RWPE1 (cell line): ENCODE data around the gene TARBP2.
"Not testable (repeated sequence)": the region's sequence is repeated elsewhere in the genome, so short reads cannot be mapped to it uniquely, and the experiment has no call there.

ENCODE experiments used
- CTCF ChIA-PET: fragments of 350-600 bp; sonication (Branson Sonifier 250); formaldehyde crosslinking; extraction: SDS; loops from one replicate; lab custom pipeline; 2021; lab: Yijun Ruan, JAX
- POLR2A ChIA-PET: fragments of 400-600 bp; formaldehyde crosslinking; extraction: SDS; loops from one replicate; lab custom pipeline; 2020; ENCODE audit warnings: antibody characterized with exemption; ENCODE audit not compliant: low non-redundant PET; lab: Yijun Ruan, JAX
- DNase-seq: peaks from one replicate; pipeline ENCODE4 v3.0.0; 2012; ENCODE audit warnings: low spot score
- H3K27ac ChIP-seq: fragments of 450-650 bp; 2 replicates; pipeline ENCODE4 v1.5.1; 2017
- CTCF ChIP-seq: fragments of 450-650 bp; conservative IDR thresholded peaks from 2 replicates; pipeline ENCODE4 v1.5.1; 2017; ENCODE audit warnings: low read depth, mild to moderate bottlenecking

Gene TARBP2

DNA sequence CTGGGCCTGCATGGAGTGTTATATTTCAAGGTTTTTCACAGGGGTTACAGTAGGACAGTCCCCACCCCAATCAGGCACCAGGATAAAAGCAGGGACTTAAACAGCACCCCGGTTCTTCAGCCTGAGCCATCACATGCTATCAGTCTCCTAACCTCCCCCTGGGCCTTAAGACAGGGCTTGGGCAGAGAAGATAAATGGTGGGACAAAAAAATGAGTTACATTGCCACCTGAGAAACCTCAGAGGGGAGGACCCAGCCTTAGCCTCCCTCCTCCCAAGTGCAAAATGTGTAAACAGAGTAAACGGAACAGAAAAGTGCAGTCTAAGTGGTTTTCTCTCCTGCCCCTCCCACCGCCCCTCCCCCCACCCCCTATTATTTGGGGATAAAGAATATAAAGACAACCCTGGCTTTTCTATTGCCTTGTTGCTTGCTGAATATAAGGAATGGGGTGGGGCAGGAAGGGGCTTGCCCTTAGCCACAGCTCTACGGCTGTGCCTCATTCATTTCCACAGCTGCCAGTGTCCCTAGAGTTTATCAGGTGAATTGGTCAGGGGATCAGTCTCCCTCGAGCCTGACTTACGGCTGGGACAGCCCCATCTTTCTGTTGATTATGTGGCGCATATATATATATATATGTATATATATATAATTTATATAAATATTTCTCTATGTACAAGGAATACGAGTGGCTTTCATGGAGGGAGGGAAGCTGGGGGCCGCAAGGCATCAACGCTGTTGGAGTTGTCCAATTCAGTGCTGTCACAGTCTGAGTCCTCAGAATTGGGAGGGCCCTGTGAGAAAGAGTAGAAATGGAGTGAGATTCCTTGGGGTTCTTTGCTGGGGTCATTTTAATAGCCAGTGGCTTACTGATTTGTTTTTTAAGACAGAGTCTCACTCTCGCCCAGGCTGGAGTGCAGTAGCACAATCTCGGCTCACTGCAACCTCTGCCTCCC, 20.3 kb upstream of the TARBP2 start:
- H3K27ac ChIP-seq, result peak overlapping the region; percentile 70
- TF ChIP-seq CTCF, result no peak
- POLR2A ChIA-PET, result interaction anchor here (0.8 kb wide), 1 partner anchor 8 kb away, joined by 3 read pairs; no protein-coding TSS in a partner anchor
- DNase-seq, result no peak
- CTCF ChIA-PET, result interaction anchor here (1.8 kb wide), 1 partner anchor 28 kb away, joined by 6 read pairs; no protein-coding TSS in a partner anchor

- POLR2A ChIA-PET, result interaction anchor here (1.1 kb wide), 1 partner anchor 20 kb away, joined by 3 read pairs; the partner anchor contains the start of gene TARBP2
- DNase-seq, result not testable (repeated sequence)
- CTCF ChIA-PET, result interaction anchor here (0.5 to 1.8 kb wide), 3 partner anchors 12 to 60 kb away, joined by 3 to 6 read pairs (median 4); no protein-coding TSS in a partner anchor
- H3K27ac ChIP-seq, result peak overlapping the region; percentile 70
Observed at GRCh38 chr12:53481458-53481857, 19.6 kb upstream of the TARBP2 start.

DNA sequence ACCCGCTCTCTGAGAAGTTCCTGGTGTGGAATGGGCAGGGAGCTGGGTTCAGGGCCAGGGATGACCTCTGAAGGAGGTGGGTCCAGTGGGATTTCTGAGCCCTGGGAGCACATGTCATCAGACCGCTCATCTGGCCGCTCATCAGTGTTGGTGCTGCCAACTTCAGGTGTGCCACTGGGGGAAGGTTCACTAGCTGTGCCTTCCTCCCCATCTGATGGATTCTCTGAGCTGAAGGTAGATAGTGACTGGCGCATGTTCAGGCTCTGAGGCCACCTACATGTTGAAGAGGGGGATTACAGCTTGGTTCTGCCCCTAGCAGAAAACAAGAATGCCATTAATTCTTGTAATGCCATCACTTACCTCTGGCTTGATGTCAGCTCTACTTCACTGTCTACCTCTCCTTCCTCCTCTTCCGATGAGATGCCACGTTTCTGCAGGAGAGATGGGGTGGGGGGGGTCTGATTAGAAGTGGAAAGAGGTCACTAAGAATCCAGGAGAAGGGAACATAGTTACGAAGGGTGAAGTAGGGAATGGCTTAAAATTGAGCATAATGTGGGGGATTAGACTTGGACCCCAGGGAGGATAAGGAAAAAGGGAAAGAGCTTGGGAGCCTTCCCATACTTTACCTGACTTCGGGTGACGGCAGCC, 19.0 kb upstream of the TARBP2 start:
- ChIA-PET POLR2A (interaction anchor here (1.1 kb wide), 1 partner anchor 19 kb away, joined by 3 read pairs; the partner anchor contains the start of gene TARBP2), CTCF (interaction anchor here (0.5 to 1.8 kb wide), 4 partner anchors 12 to 1098 kb away, joined by 3 to 6 read pairs (median 4); no protein-coding TSS in a partner anchor)
- H3K27ac ChIP-seq, result peak overlapping the region; percentile 70
- no peak for DNase-seq
- no peak for TF ChIP-seq CTCF

DNA sequence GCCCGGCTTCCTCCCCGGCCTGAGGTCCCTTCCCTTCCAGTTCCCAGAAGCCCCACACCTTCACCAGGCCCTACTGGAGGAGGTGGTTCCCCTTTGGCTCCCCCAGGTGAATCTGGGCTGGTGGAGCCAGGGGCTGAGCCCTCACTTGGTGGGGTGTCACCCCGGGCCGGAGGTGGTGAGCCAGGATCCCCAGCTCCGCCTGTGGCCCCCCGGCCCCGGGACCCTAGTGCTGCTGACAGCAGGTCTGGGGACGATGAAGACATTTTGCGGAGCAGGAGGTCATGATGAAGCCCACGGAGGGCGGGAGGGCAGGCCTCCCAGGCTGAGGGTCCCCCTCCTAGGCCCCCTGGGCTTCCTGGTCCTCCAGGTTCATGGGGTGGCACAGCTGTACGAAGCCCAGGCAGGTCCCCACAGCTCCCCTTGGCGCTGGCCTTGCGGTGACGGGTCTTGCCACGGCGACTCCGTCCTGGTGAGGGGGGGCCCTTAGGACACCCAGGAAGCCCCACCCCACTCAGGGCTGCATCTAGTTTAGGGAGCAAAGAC, 18.4 kb upstream of the TARBP2 start:
- POLR2A ChIA-PET, result interaction anchor here (1.1 kb wide), 1 partner anchor 19 kb away, joined by 3 read pairs; the partner anchor contains the start of gene TARBP2
- H3K27ac ChIP-seq, result peak overlapping the region; percentile 70

DNA sequence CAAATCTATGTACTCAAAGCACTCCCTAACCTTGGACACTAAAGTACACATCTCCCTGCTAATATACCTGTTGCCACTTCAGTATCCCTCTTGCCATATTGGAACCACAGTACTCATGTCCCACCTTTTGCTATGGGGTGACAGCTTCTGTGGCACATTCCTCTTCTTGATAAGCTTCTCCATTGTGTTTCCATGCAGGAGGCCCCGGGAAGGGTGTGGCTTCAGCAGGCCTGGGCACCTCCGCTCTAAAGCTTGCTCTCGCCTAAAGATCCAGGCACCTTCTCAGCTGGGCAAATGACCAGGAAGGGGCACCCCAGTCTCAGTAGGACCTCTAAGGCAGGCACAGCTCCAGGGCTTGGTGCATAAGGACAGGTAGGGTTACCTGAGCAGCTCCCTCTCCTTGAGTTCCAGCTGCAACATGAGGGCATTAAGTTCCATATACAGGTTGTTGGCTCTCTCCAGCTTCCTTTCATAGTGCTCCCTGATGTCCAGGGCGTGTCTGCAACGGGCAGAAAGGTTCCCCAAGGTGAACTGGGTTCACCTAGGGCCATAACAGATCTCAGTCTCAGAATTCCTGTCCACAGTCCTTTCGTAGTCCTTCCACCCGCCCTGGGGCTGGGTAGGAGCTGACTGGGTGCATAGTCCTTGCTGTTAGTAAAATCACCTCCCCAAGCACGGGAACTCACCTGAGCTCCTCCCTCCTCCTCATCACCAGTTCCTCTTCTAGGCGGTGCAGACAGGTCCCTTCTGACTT, 17.7 kb upstream of the TARBP2 start:
- DNase-seq, result no peak
- ChIA-PET POLR2A (interaction anchor here (0.6 to 0.8 kb wide), 2 partner anchors 10 to 17 kb away, joined by 3 read pairs; no protein-coding TSS in a partner anchor), CTCF (interaction anchor here (0.7 to 1.0 kb wide), 2 partner anchors 25 to 165 kb away, joined by 3 to 4 read pairs; no protein-coding TSS in a partner anchor)
- no peak for TF ChIP-seq CTCF
- H3K27ac ChIP-seq, result peak overlapping the region; percentile 70

More for the DNA sequence above, 18.4 kb upstream of the TARBP2 start:
- no peak for TF ChIP-seq CTCF
- no peak for DNase-seq
- CTCF ChIA-PET, result interaction anchor here (0.6 to 1.8 kb wide), 4 partner anchors 26 to 1097 kb away, joined by 3 to 6 read pairs (median 4); no protein-coding TSS in a partner anchor

DNA sequence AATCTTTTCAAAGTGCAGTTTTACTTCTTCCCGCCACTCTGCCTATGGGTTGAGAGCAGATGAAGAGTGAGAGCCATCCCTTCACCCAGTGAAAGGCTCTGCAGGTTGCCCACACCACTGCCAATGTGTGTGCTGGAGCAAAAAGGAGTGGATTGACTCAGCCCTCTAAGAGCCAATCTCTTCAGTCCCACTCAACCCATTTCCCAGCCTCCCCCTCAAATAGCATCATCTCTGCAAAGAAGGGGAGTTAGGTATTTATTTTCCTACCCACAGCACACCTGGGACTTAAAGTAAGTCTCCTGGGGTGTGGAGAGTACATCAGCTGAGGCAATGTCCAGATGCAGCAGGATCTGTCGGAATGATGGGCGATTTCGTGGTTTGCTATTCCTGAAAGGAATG, 17.1 kb upstream of the TARBP2 start:
- CTCF ChIA-PET, result no interaction called here
- POLR2A ChIA-PET, result interaction anchor here (0.6 to 0.8 kb wide), 2 partner anchors 9 to 16 kb away, joined by 3 read pairs; no protein-coding TSS in a partner anchor
- no peak for TF ChIP-seq CTCF
- no peak for DNase-seq
- H3K27ac ChIP-seq, result peak overlapping the region; percentile 70
